HepG2 (cell line): ENCODE results near the gene TMEM184B. TPM values are rescaled to one million over a fixed set of nuclear protein-coding genes. Genes with fewer than 3 reads are reported as not detected.
A peak's percentile ranks its signal among the peaks of the same experiment; 100 is the strongest.

Experiments used
- ATAC-seq: fragments of 200-7000 bp; cut with Tn5 transposase; 3 replicates; pipeline ENCODE4 v1.9.1; 2020; ENCODE audit warnings: mild to moderate bottlenecking, moderate library complexity
- BruUV-seq: library from RNA; stranded (reverse); fragments of 400-500 nt; replicated peaks from 2 replicates; lab custom pipeline; 2021; lab: Mats Ljungman, UMichigan
- CTCF ChIA-PET: fragments of 300-600 bp; formaldehyde crosslinking; extraction: SDS; loops from one replicate; lab custom pipeline; 2021; ENCODE audit warnings: low total read pairs, inconsistent platforms, low intra/inter-chr PET ratio; lab: Yijun Ruan, JAX
- POLR2A ChIA-PET: fragments of 350-600 bp; sonication (Branson Sonifier 250); formaldehyde crosslinking; loops from one replicate; lab custom pipeline; 2020; ENCODE audit warnings: antibody characterized with exemption, inconsistent platforms; lab: Yijun Ruan, JAX
- DNase-seq: peaks from one replicate; pipeline ENCODE4 v3.0.0-alpha.2; 2015; ENCODE audit warnings: low spot score
- FAIRE-seq: peaks from 3 replicates; lab custom pipeline; 2011; peaks lifted over from hg19 to GRCh38; lab: Jason Lieb, UNC
- H2AFZ ChIP-seq: one replicate; pipeline ENCODE4 v1.6.1; 2011; ENCODE audit warnings: low read length, inconsistent platforms
- H3K27ac ChIP-seq: fragments of 300-600 bp; 3 replicates; pipeline ENCODE4 v1.8.0; 2011; ENCODE audit warnings: mixed run types, mild to moderate bottlenecking, mixed read lengths, low read length, inconsistent platforms; ENCODE audit not compliant: insufficient read depth; ENCODE audit errors: extremely low read length
- H3K27me3 ChIP-seq, 2 experiments: fragments of 200-600 bp in 1 of 2; 2 replicates in 1 of 2; 3 replicates in 1 of 2; pipeline versions ENCODE4 v1.6.0 to v1.8.0; 2011; ENCODE audit warnings: low read length in 2 of 2, mild to moderate bottlenecking in 2 of 2, moderate library complexity in 2 of 2, inconsistent platforms in 1 of 2; ENCODE audit not compliant: insufficient read depth in 2 of 2, control insufficient read depth in 1 of 2
- H3K36me3 ChIP-seq, 2 experiments: fragments of 200-600 bp in 1 of 2; replicated peaks in 1 of 2; 2 replicates in 1 of 2; 3 replicates in 1 of 2; pipeline versions ENCODE4 v1.5.1 to v1.8.0; 2011; ENCODE audit warnings: low read length in 2 of 2, inconsistent platforms in 1 of 2; ENCODE audit not compliant: insufficient read depth in 2 of 2, control insufficient read depth in 1 of 2
- H3K4me1 ChIP-seq: 2 replicates; pipeline ENCODE4 v1.5.1; 2012; ENCODE audit warnings: low read length, inconsistent platforms; ENCODE audit not compliant: insufficient read depth
- H3K4me2 ChIP-seq: 2 replicates; pipeline ENCODE4 v1.6.0; 2011; ENCODE audit warnings: low read depth, low read length, inconsistent platforms
- H3K4me3 ChIP-seq, 3 experiments: fragments of 200-600 bp in 1 of 3; sonication (generic), shearing (Covaris generic) in 1 of 3; replicated peaks in 1 of 3; 2 replicates each; pipeline ENCODE4 v1.5.1; 2011 to 2016; ENCODE audit warnings: low read length in 3 of 3, inconsistent platforms in 2 of 3, low read depth in 2 of 3, mild to moderate bottlenecking in 2 of 3, control low read depth in 1 of 3, mixed read lengths in 1 of 3; ENCODE audit not compliant: insufficient read depth in 1 of 3
- H3K79me2 ChIP-seq: one replicate; pipeline ENCODE4 v1.6.1; 2011; ENCODE audit warnings: low read length, inconsistent platforms; ENCODE audit not compliant: insufficient read depth
- H3K9ac ChIP-seq: 2 replicates; pipeline ENCODE4 v1.6.0; 2011; ENCODE audit warnings: mild to moderate bottlenecking, low read depth, low read length, inconsistent platforms; ENCODE audit not compliant: insufficient read depth
- H3K9me3 ChIP-seq: 2 replicates; pipeline ENCODE4 v1.5.1; 2012; ENCODE audit warnings: mild to moderate bottlenecking, low read length
- H4K20me1 ChIP-seq: 2 replicates; pipeline ENCODE4 v1.6.0; 2011; ENCODE audit warnings: inconsistent platforms, mild to moderate bottlenecking, low read length, moderate library complexity; ENCODE audit not compliant: insufficient read depth
- IRF9 ChIP-seq: sonication (generic); formaldehyde crosslinking; IDR thresholded peaks from 2 replicates; pipeline ENCODE4 v1.8.0; 2022; ENCODE audit warnings: missing genetic modification reagents, mild to moderate bottlenecking, borderline replicate concordance
- MXI1 ChIP-seq: IDR thresholded peaks from 3 replicates; pipeline ENCODE4 v1.6.1; 2012; ENCODE audit warnings: low read depth, low read length, inconsistent platforms, borderline replicate concordance
- PLRG1 ChIP-seq: fragments of 450-650 bp; conservative IDR thresholded peaks from 2 replicates; pipeline ENCODE4 v1.6.1; 2016
- RBM22 ChIP-seq: fragments of 200-400 bp; formaldehyde crosslinking; optimal IDR thresholded peaks from 2 replicates; pipeline ENCODE3; 2017; ENCODE audit warnings: mild to moderate bottlenecking, low read length, moderate library complexity
- XRCC5 ChIP-seq: fragments of 200-400 bp; formaldehyde crosslinking; optimal IDR thresholded peaks from 2 replicates; pipeline ENCODE3; 2017; ENCODE audit warnings: mild to moderate bottlenecking, low read length
- ZNF788 ChIP-seq: sonication (generic); formaldehyde crosslinking; IDR thresholded peaks from 2 replicates; pipeline ENCODE4 v1.5.0; 2020; ENCODE audit warnings: mild to moderate bottlenecking, missing genetic modification reagents, borderline replicate concordance
- whole genome bisulfite sequencing: methylation state at CpG from one replicate; pipeline ENCODE4 v1.1.6; 2017; ENCODE audit warnings: low lambda C conversion rate; 5-methylcytosine and 5-hydroxymethylcytosine counted together
- in situ Hi-C: cut with HindIII; loops from 2 replicates; pipeline ENCODE4 v1.10.0; 2017; ENCODE audit warnings: low pct_unique_long_range_greater_than_20kb; ENCODE audit not compliant: extremely low pct_ligation_motif_present
- intact Hi-C: fragments of 100-400 bp; cut with micrococcal nuclease; formaldehyde crosslinking; loops from one replicate; pipeline ENCODE4 v1.10.0; 2022; ENCODE audit not compliant: unreplicated experiment
- polyA plus RNA-seq, 8 experiments: library from polyadenylated mRNA; depleted of rRNA in 3 of 8; stranded (reverse) in 7 of 8; unstranded in 1 of 8; fragments of >200 nt; fragmentation: Illumina TruSeq in 4 of 8; extraction: Trizol in 4 of 8; gene quantifications; 2 replicates each; pipeline versions ENCODE4 v1.2.1 to v1.2.3, GENCODE V29; 2011 to 2016; ENCODE audit warnings: low read depth in 4 of 8, missing spikeins in 1 of 8, mixed read lengths in 1 of 8; ENCODE audit not compliant: insufficient read depth in 1 of 8
- total RNA-seq, 5 experiments: library from RNA; depleted of rRNA; stranded (reverse); fragments of >200 nt; fragmentation: Illumina TruSeq; extraction: Trizol; gene quantifications; 2 replicates each; pipeline ENCODE4 v1.2.3, GENCODE V29; 2016; ENCODE audit warnings: low read depth in 1 of 5
- TF ChIP-seq, protein P1 (sequence below): sonication (generic); formaldehyde crosslinking; conservative IDR thresholded peaks from 2 replicates; pipeline ENCODE4 v1.4.0; 2020; ENCODE audit warnings: missing genetic modification reagents
- TF ChIP-seq, protein P2 (sequence below): sonication (generic); formaldehyde crosslinking; IDR thresholded peaks from 2 replicates; pipeline ENCODE4 v1.5.0; 2020; ENCODE audit warnings: mild to moderate bottlenecking, missing genetic modification reagents
- TF ChIP-seq, protein P3 (sequence below): fragments of 450-650 bp; IDR thresholded peaks from 2 replicates; pipeline ENCODE4 v1.6.1; 2017; ENCODE audit warnings: mild to moderate bottlenecking

TMEM184B gene
- total and polyA plus RNA-seq, 2 of the 13 experiments (the other 11 are each of a cell fraction or from before 2014, with no cell fraction given): 15.9 to 16.0 TPM

- Histone ChIP-seq H4K20me1 (no peaks in the 10 kb centered on the region), H3K27ac (peak overlapping the region; percentile 28), H3K9me3 (no peaks in the 10 kb centered on the region), H3K4me3 (no peak overlapping the region), H3K27me3 (no peaks in the 10 kb centered on the region; a peak in 1 of 5 replicates), H3K4me1 (peaks cover 39% of the 10 kb centered on the region), H3K79me2 (no peaks in the 10 kb centered on the region), H3K36me3 (no peaks in the 10 kb centered on the region), H3K4me2 (no peak overlapping the region; the same call in 1 of the 2 replicates), H2AFZ (peak overlapping the region; percentile 50), H3K9ac (no peak overlapping the region)
- WGBS: 59% methylated on average over 5 of the region's 5 CpGs
- DNase-seq (no peak), FAIRE-seq (no peak), ATAC-seq (no peak)
- ChIA-PET POLR2A (interaction anchor here (0.6 to 1.1 kb wide), 3 partner anchors 8 to 131 kb away, joined by 3 to 5 read pairs (median 3); partner anchors contain the start of genes CSNK1E and MAFF), CTCF (no interaction called here)
- intact Hi-C loops (loop anchor here (2.0 kb wide), 1 partner anchor 14 kb away; the partner anchor contains the start of gene MAFF), in situ Hi-C loops (no loop called here)
- TF ChIP-seq RBM22: no peak
- no peak for TF ChIP-seq ZNF788 (CRISPR knock-in tag)
- TF ChIP-seq, protein P1, sequence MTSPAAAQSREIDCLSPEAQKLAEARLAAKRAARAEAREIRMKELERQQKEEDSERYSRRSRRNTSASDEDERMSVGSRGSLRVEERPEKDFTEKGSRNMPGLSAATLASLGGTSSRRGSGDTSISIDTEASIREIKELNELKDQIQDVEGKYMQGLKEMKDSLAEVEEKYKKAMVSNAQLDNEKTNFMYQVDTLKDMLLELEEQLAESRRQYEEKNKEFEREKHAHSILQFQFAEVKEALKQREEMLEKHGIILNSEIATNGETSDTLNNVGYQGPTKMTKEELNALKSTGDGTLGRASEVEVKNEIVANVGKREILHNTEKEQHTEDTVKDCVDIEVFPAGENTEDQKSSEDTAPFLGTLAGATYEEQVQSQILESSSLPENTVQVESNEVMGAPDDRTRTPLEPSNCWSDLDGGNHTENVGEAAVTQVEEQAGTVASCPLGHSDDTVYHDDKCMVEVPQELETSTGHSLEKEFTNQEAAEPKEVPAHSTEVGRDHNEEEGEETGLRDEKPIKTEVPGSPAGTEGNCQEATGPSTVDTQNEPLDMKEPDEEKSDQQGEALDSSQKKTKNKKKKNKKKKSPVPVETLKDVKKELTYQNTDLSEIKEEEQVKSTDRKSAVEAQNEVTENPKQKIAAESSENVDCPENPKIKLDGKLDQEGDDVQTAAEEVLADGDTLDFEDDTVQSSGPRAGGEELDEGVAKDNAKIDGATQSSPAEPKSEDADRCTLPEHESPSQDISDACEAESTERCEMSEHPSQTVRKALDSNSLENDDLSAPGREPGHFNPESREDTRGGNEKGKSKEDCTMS (CRISPR knock-in tag): no peak
- TF ChIP-seq MXI1: no peak
- BruUV-seq: no TSS peak
Measured at GRCh38 chr22:38186429-38186828, 86.4 kb downstream of the TMEM184B start.

GRCh38 chr22:38184788-38185187 is 88.0 kb downstream of the TMEM184B start:
- CTCF ChIA-PET: no interaction called here
- Histone ChIP-seq H3K79me2 (no peaks in the 10 kb centered on the region), H2AFZ (no peak overlapping the region), H3K36me3 (no peaks in the 10 kb centered on the region), H3K4me2 (no peak overlapping the region), H4K20me1 (no peaks in the 10 kb centered on the region), H3K4me3 (no peak overlapping the region), H3K9ac (no peak overlapping the region), H3K9me3 (no peaks in the 10 kb centered on the region), H3K27ac (no peak overlapping the region), H3K27me3 (no peaks in the 10 kb centered on the region; a peak in 1 of 5 replicates), H3K4me1 (peaks cover 49% of the 10 kb centered on the region)
- POLR2A ChIA-PET: interaction anchor here (2.7 kb wide), 1 partner anchor 74 kb away, joined by 10 read pairs; the partner anchor contains the start of gene BAIAP2L2
- FAIRE-seq: no peak
- in situ Hi-C loops: no loop called here
- intact Hi-C loops: no loop called here
- DNase-seq: no peak
- no peak for ATAC-seq
- BruUV-seq: no TSS peak
- 87% methylated on average over 7 of the region's 7 CpGs for WGBS
- no peak for TF ChIP-seq XRCC5
- TF ChIP-seq IRF9 (CRISPR knock-in tag): no peak
- TF ChIP-seq, protein P2, sequence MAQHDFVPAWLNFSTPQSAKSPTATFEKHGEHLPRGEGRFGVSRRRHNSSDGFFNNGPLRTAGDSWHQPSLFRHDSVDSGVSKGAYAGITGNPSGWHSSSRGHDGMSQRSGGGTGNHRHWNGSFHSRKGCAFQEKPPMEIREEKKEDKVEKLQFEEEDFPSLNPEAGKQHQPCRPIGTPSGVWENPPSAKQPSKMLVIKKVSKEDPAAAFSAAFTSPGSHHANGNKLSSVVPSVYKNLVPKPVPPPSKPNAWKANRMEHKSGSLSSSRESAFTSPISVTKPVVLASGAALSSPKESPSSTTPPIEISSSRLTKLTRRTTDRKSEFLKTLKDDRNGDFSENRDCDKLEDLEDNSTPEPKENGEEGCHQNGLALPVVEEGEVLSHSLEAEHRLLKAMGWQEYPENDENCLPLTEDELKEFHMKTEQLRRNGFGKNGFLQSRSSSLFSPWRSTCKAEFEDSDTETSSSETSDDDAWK (CRISPR knock-in tag): no peak
- no peak for TF ChIP-seq PLRG1
- TF ChIP-seq, protein P3, sequence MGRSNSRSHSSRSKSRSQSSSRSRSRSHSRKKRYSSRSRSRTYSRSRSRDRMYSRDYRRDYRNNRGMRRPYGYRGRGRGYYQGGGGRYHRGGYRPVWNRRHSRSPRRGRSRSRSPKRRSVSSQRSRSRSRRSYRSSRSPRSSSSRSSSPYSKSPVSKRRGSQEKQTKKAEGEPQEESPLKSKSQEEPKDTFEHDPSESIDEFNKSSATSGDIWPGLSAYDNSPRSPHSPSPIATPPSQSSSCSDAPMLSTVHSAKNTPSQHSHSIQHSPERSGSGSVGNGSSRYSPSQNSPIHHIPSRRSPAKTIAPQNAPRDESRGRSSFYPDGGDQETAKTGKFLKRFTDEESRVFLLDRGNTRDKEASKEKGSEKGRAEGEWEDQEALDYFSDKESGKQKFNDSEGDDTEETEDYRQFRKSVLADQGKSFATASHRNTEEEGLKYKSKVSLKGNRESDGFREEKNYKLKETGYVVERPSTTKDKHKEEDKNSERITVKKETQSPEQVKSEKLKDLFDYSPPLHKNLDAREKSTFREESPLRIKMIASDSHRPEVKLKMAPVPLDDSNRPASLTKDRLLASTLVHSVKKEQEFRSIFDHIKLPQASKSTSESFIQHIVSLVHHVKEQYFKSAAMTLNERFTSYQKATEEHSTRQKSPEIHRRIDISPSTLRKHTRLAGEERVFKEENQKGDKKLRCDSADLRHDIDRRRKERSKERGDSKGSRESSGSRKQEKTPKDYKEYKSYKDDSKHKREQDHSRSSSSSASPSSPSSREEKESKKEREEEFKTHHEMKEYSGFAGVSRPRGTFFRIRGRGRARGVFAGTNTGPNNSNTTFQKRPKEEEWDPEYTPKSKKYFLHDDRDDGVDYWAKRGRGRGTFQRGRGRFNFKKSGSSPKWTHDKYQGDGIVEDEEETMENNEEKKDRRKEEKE: no peak
